SK-N-SH (cell line): ENCODE results near the gene SPDEF.

ENCODE experiments used
- EP300 ChIP-seq, 2 experiments: IDR thresholded peaks; 2 replicates each; pipeline versions ENCODE4 v1.4.0 to v1.6.1; 2012; ENCODE audit warnings: borderline replicate concordance in 1 of 2, low read depth in 1 of 2, low read length in 1 of 2
- FOXJ3 ChIP-seq: sonication (generic); formaldehyde crosslinking; IDR thresholded peaks from 2 replicates; pipeline ENCODE4 v1.5.1; 2020; ENCODE audit warnings: mild to moderate bottlenecking, missing genetic modification reagents
- POLR2AphosphoS5 ChIP-seq: IDR thresholded peaks from 2 replicates; pipeline ENCODE4 v1.6.1; 2012; ENCODE audit warnings: low read depth, low read length
- RAD21 ChIP-seq: IDR thresholded peaks from 2 replicates; pipeline ENCODE4 v1.6.1; 2012; ENCODE audit warnings: mild to moderate bottlenecking, low read length
- RCOR1 ChIP-seq: fragments of 150-350 bp; IDR thresholded peaks from 2 replicates; pipeline ENCODE4 v1.6.1; 2017; ENCODE audit warnings: antibody characterized with exemption, low read length
- SIN3A ChIP-seq: IDR thresholded peaks from 2 replicates; pipeline ENCODE4 v1.6.1; 2012; ENCODE audit warnings: low read depth, mild to moderate bottlenecking, low read length, moderate library complexity, borderline replicate concordance
- TAF1 ChIP-seq: IDR thresholded peaks from 2 replicates; pipeline ENCODE4 v1.6.1; 2012; ENCODE audit warnings: low read depth, mild to moderate bottlenecking, low read length, moderate library complexity, borderline replicate concordance
- YY1 ChIP-seq: IDR thresholded peaks from 2 replicates; pipeline ENCODE4 v1.4.0; 2012; ENCODE audit warnings: low read depth, mild to moderate bottlenecking
- TF ChIP-seq, protein P1 (sequence below): fragments of 150-350 bp; IDR thresholded peaks from 2 replicates; pipeline ENCODE4 v1.6.1; 2016; ENCODE audit warnings: mild to moderate bottlenecking, low read depth, low read length
- TF ChIP-seq, protein P2 (sequence below): IDR thresholded peaks from 2 replicates; pipeline ENCODE4 v1.4.0; 2012; ENCODE audit warnings: low read depth, borderline replicate concordance
- TF ChIP-seq, protein P3 (sequence below): fragments of 200-600 bp; sonication (generic); IDR thresholded peaks from 2 replicates; pipeline ENCODE4 v1.6.1; 2017; ENCODE audit warnings: antibody characterized with exemption, mild to moderate bottlenecking, moderate library complexity
- TF ChIP-seq, protein P4 (sequence below): IDR thresholded peaks from 2 replicates; pipeline ENCODE4 v1.4.0; 2012; ENCODE audit warnings: low read depth
- TF ChIP-seq, protein P5 (sequence below): IDR thresholded peaks from 2 replicates; pipeline ENCODE4; 2012

DNA sequence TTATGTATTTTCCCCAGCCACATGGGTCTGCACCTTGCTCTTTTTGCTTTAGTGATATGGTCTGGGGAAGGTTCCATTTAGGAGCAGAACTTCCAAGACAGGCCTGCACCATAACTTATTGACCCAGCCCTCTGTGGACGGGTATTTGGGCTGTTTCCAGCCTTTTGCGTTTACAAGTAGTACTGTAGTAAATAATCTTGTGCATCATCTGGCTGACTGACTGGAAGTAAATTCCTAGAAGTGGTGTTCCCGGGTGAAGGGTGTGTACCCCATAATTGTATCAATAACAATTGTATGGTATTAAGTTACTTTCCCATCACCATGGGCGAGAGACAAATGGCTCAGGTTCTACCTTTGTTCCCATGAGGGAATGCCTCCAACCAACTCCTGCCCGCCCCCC lies 31.6 kb downstream of the SPDEF start:
- no peak for TF ChIP-seq RAD21
- TF ChIP-seq, protein P1, sequence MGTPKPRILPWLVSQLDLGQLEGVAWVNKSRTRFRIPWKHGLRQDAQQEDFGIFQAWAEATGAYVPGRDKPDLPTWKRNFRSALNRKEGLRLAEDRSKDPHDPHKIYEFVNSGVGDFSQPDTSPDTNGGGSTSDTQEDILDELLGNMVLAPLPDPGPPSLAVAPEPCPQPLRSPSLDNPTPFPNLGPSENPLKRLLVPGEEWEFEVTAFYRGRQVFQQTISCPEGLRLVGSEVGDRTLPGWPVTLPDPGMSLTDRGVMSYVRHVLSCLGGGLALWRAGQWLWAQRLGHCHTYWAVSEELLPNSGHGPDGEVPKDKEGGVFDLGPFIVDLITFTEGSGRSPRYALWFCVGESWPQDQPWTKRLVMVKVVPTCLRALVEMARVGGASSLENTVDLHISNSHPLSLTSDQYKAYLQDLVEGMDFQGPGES, result no peak
- TF ChIP-seq, protein P2, sequence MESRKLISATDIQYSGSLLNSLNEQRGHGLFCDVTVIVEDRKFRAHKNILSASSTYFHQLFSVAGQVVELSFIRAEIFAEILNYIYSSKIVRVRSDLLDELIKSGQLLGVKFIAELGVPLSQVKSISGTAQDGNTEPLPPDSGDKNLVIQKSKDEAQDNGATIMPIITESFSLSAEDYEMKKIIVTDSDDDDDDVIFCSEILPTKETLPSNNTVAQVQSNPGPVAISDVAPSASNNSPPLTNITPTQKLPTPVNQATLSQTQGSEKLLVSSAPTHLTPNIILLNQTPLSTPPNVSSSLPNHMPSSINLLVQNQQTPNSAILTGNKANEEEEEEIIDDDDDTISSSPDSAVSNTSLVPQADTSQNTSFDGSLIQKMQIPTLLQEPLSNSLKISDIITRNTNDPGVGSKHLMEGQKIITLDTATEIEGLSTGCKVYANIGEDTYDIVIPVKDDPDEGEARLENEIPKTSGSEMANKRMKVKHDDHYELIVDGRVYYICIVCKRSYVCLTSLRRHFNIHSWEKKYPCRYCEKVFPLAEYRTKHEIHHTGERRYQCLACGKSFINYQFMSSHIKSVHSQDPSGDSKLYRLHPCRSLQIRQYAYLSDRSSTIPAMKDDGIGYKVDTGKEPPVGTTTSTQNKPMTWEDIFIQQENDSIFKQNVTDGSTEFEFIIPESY, result no peak
- no peak for TF ChIP-seq RCOR1
- TF ChIP-seq, protein P3, sequence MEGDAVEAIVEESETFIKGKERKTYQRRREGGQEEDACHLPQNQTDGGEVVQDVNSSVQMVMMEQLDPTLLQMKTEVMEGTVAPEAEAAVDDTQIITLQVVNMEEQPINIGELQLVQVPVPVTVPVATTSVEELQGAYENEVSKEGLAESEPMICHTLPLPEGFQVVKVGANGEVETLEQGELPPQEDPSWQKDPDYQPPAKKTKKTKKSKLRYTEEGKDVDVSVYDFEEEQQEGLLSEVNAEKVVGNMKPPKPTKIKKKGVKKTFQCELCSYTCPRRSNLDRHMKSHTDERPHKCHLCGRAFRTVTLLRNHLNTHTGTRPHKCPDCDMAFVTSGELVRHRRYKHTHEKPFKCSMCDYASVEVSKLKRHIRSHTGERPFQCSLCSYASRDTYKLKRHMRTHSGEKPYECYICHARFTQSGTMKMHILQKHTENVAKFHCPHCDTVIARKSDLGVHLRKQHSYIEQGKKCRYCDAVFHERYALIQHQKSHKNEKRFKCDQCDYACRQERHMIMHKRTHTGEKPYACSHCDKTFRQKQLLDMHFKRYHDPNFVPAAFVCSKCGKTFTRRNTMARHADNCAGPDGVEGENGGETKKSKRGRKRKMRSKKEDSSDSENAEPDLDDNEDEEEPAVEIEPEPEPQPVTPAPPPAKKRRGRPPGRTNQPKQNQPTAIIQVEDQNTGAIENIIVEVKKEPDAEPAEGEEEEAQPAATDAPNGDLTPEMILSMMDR, result no peak
- TF ChIP-seq TAF1, result no peak
- TF ChIP-seq POLR2AphosphoS5, result no peak
- TF ChIP-seq, protein P4, sequence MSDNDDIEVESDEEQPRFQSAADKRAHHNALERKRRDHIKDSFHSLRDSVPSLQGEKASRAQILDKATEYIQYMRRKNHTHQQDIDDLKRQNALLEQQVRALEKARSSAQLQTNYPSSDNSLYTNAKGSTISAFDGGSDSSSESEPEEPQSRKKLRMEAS, result no peak
- TF ChIP-seq SIN3A, result no peak
- no peak for TF ChIP-seq FOXJ3 (CRISPR knock-in tag)
- TF ChIP-seq EP300 (IDR thresholded peaks at IDR 0.05; ENCODE audit: borderline replicate concordance in 1 of 2, low read depth in 1 of 2, low read length in 1 of 2), result no peak
- TF ChIP-seq YY1, result no peak
- TF ChIP-seq, protein P5, sequence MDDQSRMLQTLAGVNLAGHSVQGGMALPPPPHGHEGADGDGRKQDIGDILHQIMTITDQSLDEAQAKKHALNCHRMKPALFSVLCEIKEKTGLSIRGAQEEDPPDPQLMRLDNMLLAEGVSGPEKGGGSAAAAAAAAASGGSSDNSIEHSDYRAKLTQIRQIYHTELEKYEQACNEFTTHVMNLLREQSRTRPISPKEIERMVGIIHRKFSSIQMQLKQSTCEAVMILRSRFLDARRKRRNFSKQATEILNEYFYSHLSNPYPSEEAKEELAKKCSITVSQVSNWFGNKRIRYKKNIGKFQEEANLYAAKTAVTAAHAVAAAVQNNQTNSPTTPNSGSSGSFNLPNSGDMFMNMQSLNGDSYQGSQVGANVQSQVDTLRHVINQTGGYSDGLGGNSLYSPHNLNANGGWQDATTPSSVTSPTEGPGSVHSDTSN, result no peak
